Measurements from ENCODE around the gene ULK4. TPM values are rescaled to one million over a fixed set of nuclear protein-coding genes. Genes with fewer than 3 reads are reported as not detected.

The ULK4 gene
- total RNA-seq, 1 donor from 2014 or later, result 10.8 TPM

DNA sequence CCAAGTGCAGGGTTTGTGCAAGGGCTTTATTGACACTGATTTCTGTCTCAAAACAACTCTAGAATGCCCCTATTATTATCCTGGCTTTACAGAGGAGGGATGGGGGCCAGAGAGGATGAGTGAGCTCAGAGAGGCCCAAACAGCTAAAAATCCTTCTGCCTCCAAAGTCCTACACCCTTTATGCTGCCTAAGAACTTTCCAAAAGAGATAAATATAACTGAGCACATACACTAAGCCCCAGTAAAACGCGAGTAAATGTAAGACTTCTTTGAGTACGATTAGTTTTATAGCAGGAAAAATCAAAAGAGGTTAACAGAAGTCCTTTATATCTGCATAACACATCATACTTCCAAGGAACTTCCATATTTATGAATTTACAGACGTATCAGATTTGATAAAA is 613.5 kb downstream of the ULK4 start:
- DNase-seq, result no peak

GRCh38 chr3:41346698-41347270 is 615.1 kb downstream of the ULK4 start:
- peak; percentile 35 for DNase-seq

GRCh38 chr3:41345788-41346187 is 616.1 kb downstream of the ULK4 start:
- no peak for DNase-seq

- no peak for DNase-seq
These were observed 622.1 kb downstream of the ULK4 start for GRCh38 chr3:41339758-41340157.

DNA sequence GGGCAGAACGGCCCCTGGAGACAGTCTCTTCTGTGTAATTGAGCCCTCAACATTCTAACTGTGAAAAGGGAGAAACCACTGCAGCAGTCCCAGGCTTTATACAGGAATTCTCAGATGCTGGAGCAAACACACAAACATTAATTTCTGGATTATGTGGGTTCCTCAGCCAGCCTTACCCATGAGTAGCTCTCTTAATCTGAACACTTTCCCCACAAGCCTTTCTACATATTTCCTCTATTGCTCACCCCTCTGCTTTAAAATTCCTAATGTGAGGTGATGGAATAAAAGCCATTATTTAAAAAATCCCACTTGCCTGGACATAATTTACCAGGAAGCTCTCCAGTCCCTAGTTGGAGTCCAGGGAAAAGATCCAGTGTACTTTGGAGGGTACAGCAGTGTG is 623.6 kb downstream of the ULK4 start:
- no peak for DNase-seq

GRCh38 chr3:41334426-41334825 is 627.5 kb downstream of the ULK4 start:
- DNase-seq, result no peak

DNA sequence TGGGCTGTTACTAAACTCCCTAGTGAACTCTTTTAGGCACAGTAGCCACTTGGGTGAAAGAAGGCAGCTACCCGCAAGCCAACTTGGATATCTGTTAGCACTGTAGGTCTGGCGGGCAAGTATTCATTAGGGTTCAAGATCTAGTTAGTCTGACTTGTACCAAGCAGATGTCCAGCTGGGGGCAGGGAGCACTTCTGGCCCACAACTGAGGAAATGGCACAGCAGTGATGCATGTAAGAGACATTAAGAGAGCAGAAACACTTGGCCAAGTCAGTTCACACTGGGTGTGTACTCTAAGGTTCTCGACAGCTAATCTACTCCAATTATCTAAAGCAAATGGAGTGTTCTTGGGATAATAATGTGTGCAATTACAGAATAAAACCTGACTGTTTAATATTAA is 630.9 kb downstream of the ULK4 start:
- DNase-seq, result no peak

DNA sequence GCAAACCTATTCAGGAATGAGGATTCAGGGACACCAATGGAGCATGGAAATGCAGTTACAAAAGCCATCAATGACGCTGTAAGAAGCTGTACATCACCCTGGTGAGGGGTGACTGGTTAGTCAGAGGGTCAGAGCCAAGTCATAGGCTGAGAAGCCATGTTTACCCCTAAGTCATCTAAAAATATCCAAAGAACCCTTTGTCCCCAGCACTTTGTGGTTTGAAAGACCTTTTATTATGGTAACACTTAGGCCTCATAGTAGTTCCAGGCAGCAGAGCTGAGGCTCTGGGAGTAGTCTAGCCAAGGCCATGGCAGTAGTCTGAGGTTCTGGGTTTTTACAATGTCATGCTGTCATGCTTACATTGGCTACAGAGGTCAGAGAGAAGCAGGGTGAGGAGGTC is 631.4 kb downstream of the ULK4 start:
- no peak for DNase-seq

DNA sequence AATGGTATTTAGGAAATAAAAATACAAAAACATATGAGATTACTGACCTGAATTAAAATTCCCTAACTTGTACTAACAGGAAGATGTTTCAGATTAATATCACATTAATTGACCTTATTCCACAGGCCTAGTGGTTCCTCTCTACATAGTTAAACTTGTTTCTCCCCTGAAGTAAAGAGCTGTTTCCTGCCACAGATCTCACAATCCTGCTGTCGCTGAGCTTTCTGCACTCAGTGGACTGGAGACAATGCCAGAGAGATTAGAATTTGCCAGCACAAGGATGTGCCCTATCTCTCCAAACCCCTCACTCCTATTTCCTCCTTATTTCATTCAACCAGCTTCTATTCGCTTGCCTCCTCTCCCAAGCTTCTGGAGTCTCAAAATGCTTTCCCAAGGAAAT is 632.0 kb downstream of the ULK4 start:
- no peak for DNase-seq

DNA sequence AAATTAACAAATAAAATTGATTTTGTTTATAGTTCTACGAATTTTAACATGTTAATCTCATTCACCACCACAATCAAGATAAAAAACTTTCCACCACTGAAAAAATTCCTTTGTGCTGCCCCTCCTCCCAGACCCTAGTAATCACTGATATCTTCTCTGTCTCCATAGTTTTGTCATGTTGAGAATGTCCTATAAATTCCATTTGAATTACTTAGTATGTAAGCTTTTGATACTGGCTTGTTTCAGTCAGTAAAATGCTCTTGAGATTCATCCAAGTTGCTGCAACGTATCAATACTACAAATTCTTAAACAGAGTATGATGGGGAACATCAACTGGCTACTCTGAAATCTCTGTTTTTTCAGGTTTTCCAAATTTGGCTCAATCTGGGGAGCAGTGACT is 633.0 kb downstream of the ULK4 start:
- no peak for DNase-seq

DNA sequence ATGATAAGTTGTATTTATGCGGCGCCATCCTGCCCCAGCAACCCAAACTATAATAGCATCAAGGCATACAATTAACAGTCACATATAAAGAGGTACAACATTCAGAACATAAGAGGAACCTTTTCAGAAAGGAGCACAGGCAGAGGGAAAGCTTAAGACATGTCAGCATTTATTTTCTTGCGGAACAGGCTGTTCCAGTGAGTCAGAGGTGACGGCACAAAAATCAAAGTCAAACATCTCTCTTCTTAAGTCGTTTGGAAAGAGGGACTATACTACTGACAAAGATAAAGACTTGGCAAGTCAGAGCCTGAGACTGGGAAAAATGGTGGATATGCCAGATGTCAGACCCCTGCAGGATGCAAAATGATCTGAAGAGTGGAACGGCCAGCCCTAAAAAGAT is 634.2 kb downstream of the ULK4 start:
- no peak for DNase-seq

DNA sequence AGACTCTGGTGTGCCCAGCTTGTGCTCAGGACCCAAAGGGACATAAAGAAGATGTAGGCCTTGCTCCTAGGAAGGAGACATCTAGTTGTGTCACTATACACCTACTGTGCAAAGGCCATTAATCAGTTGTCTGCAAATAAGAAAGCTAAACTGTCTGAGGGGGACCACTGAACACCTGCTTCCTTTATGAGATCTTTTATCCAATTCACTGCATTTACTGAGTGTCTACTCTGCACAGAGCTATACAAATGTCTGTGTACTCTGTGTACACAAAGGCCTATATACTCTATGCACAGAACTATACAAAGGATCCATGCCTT is 637.8 kb downstream of the ULK4 start:
- DNase-seq, result no peak

DNA sequence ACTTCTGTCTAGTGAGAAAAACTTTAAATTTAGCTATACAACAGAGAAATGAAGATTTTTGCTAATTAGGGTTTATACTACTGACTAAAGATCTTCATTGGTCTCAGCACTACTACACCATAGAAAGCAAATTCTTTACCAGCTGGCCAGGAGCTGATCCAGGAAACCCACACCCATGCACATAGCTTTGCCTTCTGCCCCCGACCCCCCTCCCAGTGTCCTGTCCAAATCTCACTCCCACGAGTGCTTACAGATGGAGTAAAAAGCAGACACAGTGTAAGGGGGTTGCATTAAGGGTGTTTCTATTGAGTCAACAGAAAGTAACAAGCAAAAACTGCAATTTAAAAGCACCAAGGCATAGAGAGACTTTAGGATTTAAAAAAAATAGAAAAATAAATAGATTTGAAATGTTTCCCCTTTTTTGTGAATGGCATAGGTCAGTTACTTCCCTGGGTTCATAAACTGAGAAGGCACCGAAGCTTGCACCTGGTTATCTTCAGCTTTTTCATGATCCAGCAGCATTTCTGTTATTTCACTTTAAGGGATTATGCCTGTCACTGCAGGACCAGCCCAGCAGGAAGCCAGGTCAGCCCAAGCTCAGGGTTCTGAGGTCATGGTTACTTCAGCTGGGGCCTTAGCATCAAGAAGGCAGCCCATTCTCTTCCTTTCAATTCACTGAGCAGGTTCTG is 638.3 kb downstream of the ULK4 start:
- DNase-seq, result no peak

DNA sequence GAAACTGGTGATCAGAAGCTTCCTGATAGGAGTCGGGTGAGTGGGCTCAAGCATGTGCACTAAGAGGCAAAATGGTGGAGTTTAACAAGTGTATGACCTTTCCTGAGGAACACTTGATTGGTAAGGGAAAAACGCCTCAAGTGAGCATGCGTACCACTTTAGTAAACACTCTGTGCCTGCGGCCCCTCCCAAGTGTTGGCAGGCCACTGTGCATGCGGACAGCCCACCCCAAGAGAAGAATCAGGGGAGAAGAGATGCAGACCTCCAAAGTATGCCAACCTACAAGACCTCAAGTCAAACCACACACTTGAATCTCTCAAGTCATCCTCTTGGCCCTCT is 640.3 kb downstream of the ULK4 start:
- no peak for DNase-seq

- DNase-seq, result no peak
These were observed 640.8 kb downstream of the ULK4 start for GRCh38 chr3:41320953-41321641.

DNA sequence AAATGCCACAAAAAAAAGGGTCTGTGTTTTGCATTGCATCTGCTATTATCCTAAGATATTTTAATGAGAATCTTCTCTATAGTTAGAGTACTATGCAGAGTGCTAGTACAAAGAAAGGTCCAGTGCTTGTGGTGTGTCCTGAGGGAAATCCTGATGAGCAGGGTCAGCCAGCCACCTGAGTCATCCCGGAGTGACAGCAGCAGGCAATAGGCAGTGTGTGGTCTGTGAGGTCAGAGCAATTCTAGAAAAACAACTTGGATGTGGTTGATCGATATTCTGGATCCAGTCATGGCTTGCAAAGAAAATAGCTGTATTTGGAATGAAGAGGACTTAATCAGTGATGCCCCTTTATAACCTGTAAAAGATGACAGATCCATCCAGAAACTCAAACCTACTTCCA is 643.4 kb downstream of the ULK4 start:
- no peak for DNase-seq

DNA sequence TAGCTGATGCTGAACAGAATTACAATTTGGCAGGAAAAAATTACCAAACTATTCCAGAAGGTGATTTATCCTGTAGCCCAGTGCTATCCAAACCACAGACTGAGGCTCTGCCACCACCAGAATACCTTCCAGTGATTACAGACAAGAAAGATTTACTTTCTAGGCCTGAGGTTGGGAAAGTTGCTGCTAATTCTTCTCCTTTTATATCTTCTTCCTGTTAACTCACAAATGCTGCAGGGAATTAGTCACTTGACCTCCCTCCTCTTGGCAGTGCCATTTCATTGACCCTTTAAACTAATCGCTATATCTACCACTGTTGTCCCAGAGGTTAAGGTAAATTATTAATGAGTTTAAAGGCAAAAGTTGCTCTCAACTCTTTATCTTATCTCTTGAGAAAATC is 644.2 kb downstream of the ULK4 start:
- DNase-seq, result no peak

DNA sequence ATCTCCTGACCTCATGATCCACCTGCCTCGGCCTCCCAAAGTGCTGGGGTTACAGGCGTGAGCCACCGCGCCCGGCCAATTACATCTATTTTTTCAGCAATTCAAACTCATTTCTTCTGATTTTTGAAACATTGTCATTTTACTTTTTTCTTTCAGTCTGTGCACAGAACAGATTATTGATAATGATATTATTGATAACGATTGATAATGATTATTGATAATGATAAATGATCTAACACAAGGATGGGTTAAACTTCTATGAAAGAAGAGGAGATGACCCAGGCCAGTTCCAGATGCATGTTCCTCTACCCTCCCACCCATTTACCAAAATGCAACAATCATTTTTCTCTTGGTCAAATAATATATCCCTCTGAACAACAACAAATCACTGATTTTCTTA is 644.6 kb downstream of the ULK4 start:
- no peak for DNase-seq

DNA sequence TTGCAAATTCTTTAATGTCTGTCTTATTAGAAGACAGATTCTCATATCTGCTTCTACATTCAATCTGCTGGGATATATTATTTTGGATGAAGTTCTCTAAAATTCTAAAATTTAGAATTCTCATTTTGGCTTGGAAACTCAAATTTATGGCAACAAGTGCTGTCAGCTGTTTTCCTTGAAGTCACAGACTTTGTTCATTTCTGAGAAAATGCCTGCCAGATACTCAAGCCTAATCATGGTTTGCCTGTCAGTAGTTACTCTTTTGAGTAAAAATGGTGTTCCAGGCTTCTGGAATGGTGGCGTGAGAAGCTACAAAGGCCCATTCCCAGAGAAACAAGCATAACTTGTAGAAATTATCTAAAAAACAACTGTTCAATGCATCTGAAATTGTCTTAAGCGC is 646.8 kb downstream of the ULK4 start:
- no peak for DNase-seq

DNA sequence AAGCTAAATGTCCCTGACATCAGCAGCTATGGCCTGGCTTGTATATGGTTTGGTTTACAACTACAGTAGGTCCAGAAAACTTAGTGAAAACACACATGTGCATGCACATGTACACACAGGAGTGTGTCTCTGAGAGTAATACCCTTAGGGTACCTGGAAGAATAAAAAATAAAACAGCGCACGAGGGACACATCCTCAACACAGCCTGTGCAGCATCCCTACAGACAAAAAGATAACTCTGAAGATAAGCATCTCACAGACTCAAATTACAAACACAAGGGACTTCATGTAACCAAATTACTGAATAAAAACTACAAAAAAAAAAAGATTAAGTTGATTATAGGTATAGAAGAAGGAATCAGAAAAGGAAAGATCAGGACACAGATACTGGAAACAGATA is 653.8 kb downstream of the ULK4 start:
- no peak for DNase-seq

GRCh38 chr3:41307065-41307464 is 654.8 kb downstream of the ULK4 start:
- no peak for DNase-seq

GRCh38 chr3:41304593-41304992 is 657.3 kb downstream of the ULK4 start:
- no peak for DNase-seq

- no peak for DNase-seq
These were observed 659.6 kb downstream of the ULK4 start for GRCh38 chr3:41302295-41302694.

DNA sequence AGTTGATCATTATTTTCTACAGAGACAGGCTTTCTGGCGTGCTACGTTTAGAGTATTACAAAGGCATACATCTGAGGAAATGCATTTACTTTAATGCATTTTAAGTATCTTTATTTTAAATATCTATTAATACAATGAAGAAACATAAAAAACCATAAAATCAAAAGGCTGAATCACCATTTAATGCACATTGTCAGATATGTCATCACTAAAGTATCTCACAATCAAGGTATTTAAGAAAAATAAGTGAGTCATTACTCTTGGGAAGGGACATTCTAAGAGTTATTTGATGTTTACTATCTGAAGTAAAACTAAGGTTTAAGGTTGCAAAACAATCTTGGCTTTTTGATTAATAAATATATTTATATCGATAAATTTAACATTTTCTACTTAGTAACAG is 660.4 kb downstream of the ULK4 start:
- DNase-seq, result no peak
